GM12874 (cell line): ENCODE results near the gene PTPRN2.

ENCODE experiments used
- CTCF ChIP-seq: IDR thresholded peaks from 2 replicates; pipeline ENCODE4 v1.5.1; 2011; ENCODE audit warnings: low read depth, mild to moderate bottlenecking, control low read depth, low read length, moderate library complexity; ENCODE audit not compliant: insufficient read depth

The PTPRN2 gene

GRCh38 chr7:158582089-158582456, 5.5 kb downstream of the PTPRN2 start:
- TF ChIP-seq CTCF = no peak

GRCh38 chr7:158581440-158582088, 6.1 kb downstream of the PTPRN2 start:
- no peak for TF ChIP-seq CTCF

GRCh38 chr7:158579662-158580646, 7.7 kb downstream of the PTPRN2 start:
- TF ChIP-seq CTCF = no peak

- TF ChIP-seq CTCF = no peak
Observed at GRCh38 chr7:158576050-158576762, 11.4 kb downstream of the PTPRN2 start.

GRCh38 chr7:158574308-158575036, 13.2 kb downstream of the PTPRN2 start:
- TF ChIP-seq CTCF = no peak

- TF ChIP-seq CTCF = no peak
Observed at GRCh38 chr7:158573310-158573709, 14.3 kb downstream of the PTPRN2 start.
